ENCODE results near the gene ARPC5L. TPM values are rescaled to one million over a fixed set of nuclear protein-coding genes. Genes with fewer than 3 reads are reported as not detected.

The ARPC5L gene
- total and polyA plus RNA-seq, 2 of the 13 experiments (the other 11 are each of a cell fraction or from before 2014, with no cell fraction given) = 29.9 to 33.8 TPM

- TF ChIP-seq, protein P1, sequence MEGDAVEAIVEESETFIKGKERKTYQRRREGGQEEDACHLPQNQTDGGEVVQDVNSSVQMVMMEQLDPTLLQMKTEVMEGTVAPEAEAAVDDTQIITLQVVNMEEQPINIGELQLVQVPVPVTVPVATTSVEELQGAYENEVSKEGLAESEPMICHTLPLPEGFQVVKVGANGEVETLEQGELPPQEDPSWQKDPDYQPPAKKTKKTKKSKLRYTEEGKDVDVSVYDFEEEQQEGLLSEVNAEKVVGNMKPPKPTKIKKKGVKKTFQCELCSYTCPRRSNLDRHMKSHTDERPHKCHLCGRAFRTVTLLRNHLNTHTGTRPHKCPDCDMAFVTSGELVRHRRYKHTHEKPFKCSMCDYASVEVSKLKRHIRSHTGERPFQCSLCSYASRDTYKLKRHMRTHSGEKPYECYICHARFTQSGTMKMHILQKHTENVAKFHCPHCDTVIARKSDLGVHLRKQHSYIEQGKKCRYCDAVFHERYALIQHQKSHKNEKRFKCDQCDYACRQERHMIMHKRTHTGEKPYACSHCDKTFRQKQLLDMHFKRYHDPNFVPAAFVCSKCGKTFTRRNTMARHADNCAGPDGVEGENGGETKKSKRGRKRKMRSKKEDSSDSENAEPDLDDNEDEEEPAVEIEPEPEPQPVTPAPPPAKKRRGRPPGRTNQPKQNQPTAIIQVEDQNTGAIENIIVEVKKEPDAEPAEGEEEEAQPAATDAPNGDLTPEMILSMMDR (CRISPR knock-in tag; IDR thresholded peaks at IDR 0.05) = no peak
- TF ChIP-seq KDM4B (CRISPR knock-in tag; IDR thresholded peaks at IDR 0.05) (no peak), ZNF788 (CRISPR knock-in tag; IDR thresholded peaks at IDR 0.05; ENCODE audit: borderline replicate concordance) (0 out of 2 replicates have a peak, but pooled peaks have one; percentile 19), FOXA3 (CRISPR knock-in tag; IDR thresholded peaks at IDR 0.05) (peak; percentile 71), ZNF460 (CRISPR knock-in tag; IDR thresholded peaks at IDR 0.05; ENCODE audit: borderline replicate concordance) (peak; percentile 30; the same call in 1 of the 2 replicates), ONECUT2 (CRISPR knock-in tag; IDR thresholded peaks at IDR 0.05) (peak; percentile 62; the same call in 1 of the 2 replicates), ATRX (CRISPR knock-in tag; IDR thresholded peaks at IDR 0.05; ENCODE audit: borderline replicate concordance) (no peak), ZNF136 (CRISPR knock-in tag; IDR thresholded peaks at IDR 0.05; ENCODE audit: low read depth) (no peak), HNF1B (CRISPR knock-in tag; IDR thresholded peaks at IDR 0.05) (0 out of 2 replicates have a peak, but pooled peaks have one; percentile 34), PLRG1 (conservative IDR thresholded peaks at IDR 0.05) (no peak), KAT8 (CRISPR knock-in tag; IDR thresholded peaks at IDR 0.05) (0 out of 2 replicates have a peak, but pooled peaks have one; percentile 45), ARID5B (CRISPR knock-in tag; IDR thresholded peaks at IDR 0.05) (peak; percentile 86), ZMYM3 (CRISPR knock-in tag; IDR thresholded peaks at IDR 0.05) (peak; percentile 70; the same call in 1 of the 2 replicates), GPN1 (CRISPR knock-in tag; IDR thresholded peaks at IDR 0.05; ENCODE audit: borderline replicate concordance) (no peak), NCOA2 (CRISPR knock-in tag; IDR thresholded peaks at IDR 0.05) (peak; percentile 65)
- TF ChIP-seq, protein P2, sequence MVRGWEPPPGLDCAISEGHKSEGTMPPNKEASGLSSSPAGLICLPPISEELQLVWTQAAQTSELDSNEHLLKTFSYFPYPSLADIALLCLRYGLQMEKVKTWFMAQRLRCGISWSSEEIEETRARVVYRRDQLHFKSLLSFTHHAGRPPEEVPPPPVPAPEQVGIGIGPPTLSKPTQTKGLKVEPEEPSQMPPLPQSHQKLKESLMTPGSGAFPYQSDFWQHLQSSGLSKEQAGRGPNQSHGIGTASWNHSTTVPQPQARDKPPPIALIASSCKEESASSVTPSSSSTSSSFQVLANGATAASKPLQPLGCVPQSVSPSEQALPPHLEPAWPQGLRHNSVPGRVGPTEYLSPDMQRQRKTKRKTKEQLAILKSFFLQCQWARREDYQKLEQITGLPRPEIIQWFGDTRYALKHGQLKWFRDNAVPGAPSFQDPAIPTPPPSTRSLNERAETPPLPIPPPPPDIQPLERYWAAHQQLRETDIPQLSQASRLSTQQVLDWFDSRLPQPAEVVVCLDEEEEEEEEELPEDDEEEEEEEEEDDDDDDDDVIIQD (CRISPR knock-in tag; IDR thresholded peaks at IDR 0.05; ENCODE audit: low read depth) = peak; percentile 40; the same call in 1 of the 2 replicates
- TF ChIP-seq, protein P3, sequence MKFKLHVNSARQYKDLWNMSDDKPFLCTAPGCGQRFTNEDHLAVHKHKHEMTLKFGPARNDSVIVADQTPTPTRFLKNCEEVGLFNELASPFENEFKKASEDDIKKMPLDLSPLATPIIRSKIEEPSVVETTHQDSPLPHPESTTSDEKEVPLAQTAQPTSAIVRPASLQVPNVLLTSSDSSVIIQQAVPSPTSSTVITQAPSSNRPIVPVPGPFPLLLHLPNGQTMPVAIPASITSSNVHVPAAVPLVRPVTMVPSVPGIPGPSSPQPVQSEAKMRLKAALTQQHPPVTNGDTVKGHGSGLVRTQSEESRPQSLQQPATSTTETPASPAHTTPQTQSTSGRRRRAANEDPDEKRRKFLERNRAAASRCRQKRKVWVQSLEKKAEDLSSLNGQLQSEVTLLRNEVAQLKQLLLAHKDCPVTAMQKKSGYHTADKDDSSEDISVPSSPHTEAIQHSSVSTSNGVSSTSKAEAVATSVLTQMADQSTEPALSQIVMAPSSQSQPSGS (CRISPR knock-in tag; IDR thresholded peaks at IDR 0.05) = peak; percentile 85
Measured at GRCh38 chr9:124897570-124898460, 35.9 kb downstream of the ARPC5L start (continued).
